OCI-LY1 (cell line): Measurements from ENCODE around the gene SLC9A1.

ENCODE experiments used
- CTCF ChIP-seq: fragments of 200-600 bp; sonication (generic), shearing (Covaris generic); IDR thresholded peaks from 2 replicates; pipeline ENCODE4 v1.5.1; 2017; ENCODE audit warnings: mild to moderate bottlenecking, antibody characterized with exemption, low read length, moderate library complexity, mixed read lengths
- EZH2 ChIP-seq: fragments of 200-600 bp; sonication (generic), shearing (Covaris generic); IDR thresholded peaks from 2 replicates; pipeline ENCODE4 v1.8.0; 2017; ENCODE audit warnings: borderline replicate concordance, mixed run types, mild to moderate bottlenecking, antibody characterized with exemption, low read length, moderate library complexity, mixed read lengths

- TF ChIP-seq CTCF (no peak), EZH2 (no peak)
Observed at GRCh38 chr1:27149762-27150113, 5.2 kb downstream of the SLC9A1 start.
